Epithelial cell of esophagus (primary cell): ENCODE measurements around the gene KCNG4.

Experiments
- DNase-seq: peaks from one replicate; pipeline ENCODE4 v3.0.0; 2010; ENCODE audit warnings: low read depth
- H3K4me3 ChIP-seq: 2 replicates; pipeline ENCODE4 v1.5.1; 2011; ENCODE audit warnings: mild to moderate bottlenecking, low read length, control low read depth
- CTCF ChIP-seq: IDR thresholded peaks from 2 replicates; pipeline ENCODE4 v1.5.1; 2011; ENCODE audit warnings: low read depth, mild to moderate bottlenecking, low read length, control low read depth, inconsistent platforms; ENCODE audit not compliant: insufficient read depth; ENCODE audit errors: missing control alignments

The KCNG4 gene

GRCh38 chr16:84199097-84199496, 40.7 kb downstream of the KCNG4 start:
- no peak for TF ChIP-seq CTCF
- H3K4me3 ChIP-seq = no peak overlapping the region

GRCh38 chr16:84198401-84198800, 41.4 kb downstream of the KCNG4 start:
- no peak overlapping the region for H3K4me3 ChIP-seq
- peak; percentile 71 for DNase-seq
- no peak for TF ChIP-seq CTCF

More at GRCh38 chr16:84199097-84199496, 40.7 kb downstream of the KCNG4 start:
- DNase-seq = no peak

- no peak overlapping the region for H3K4me3 ChIP-seq
- TF ChIP-seq CTCF = no peak
- DNase-seq = no peak
Measured at GRCh38 chr16:84197466-84198128, 42.2 kb downstream of the KCNG4 start.

- peak; percentile 90 for DNase-seq
- H3K4me3 ChIP-seq = peak overlapping the region; percentile 48
- no peak for TF ChIP-seq CTCF
Measured at GRCh38 chr16:84196727-84197394, 43.0 kb downstream of the KCNG4 start.

GRCh38 chr16:84196101-84196500, 43.7 kb downstream of the KCNG4 start:
- TF ChIP-seq CTCF = no peak
- peak overlapping the region; percentile 48 for H3K4me3 ChIP-seq
- no peak for DNase-seq

- DNase-seq = no peak
- no peak for TF ChIP-seq CTCF
- no peak overlapping the region for H3K4me3 ChIP-seq
Measured at GRCh38 chr16:84195201-84196093, 44.4 kb downstream of the KCNG4 start.
